Activated T-cell treated with anti-CD3 and anti-CD28 coated beads, Interleukin-2, amount 50 U/mL, for 4 hours (primary cell): ENCODE data around the gene MYO7A. TPM values are rescaled to one million over a fixed set of nuclear protein-coding genes. Genes with fewer than 3 reads are reported as not detected.

Source experiments
- ATAC-seq, 2 donors: fragments of 200-7000 bp; cut with Tn5 transposase; one replicate each; pipeline ENCODE4 v1.10.0; 2021
- DNase-seq: peaks from one replicate; pipeline ENCODE4 v3.0.0-alpha.2; 2020
- H3K27me3 Mint-ChIP-seq: one replicate; pipeline ENCODE4 v1.8.0; 2021; ENCODE audit warnings: low read depth, mixed read lengths
- H3K36me3 Mint-ChIP-seq: one replicate; pipeline ENCODE4 v1.8.0; 2022; ENCODE audit warnings: mixed read lengths; ENCODE audit not compliant: insufficient read depth
- H3K4me1 Mint-ChIP-seq: one replicate; pipeline ENCODE4 v1.8.0; 2021; ENCODE audit warnings: low read depth, mixed read lengths
- H3K4me3 Mint-ChIP-seq: one replicate; pipeline ENCODE4 v1.8.0; 2021; ENCODE audit warnings: mild to moderate bottlenecking, moderate library complexity, mixed read lengths
- H3K9me3 Mint-ChIP-seq: one replicate; pipeline ENCODE4 v1.8.0; 2021; ENCODE audit warnings: mixed read lengths
- total RNA-seq, 3 donors: library from RNA; stranded (reverse); gene quantifications; one replicate each; pipeline ENCODE4 v1.2.1, GENCODE V29; 2021

Gene MYO7A
- total RNA-seq, 3 donors from 2014 or later: 0.14 TPM; not detected in 2

GRCh38 chr11:77188633-77189491 is 60.8 kb downstream of the MYO7A start:
- Mint-ChIP-seq H3K36me3 (no peaks in the 10 kb centered on the region), H3K4me1 (peaks cover 2% of the 10 kb centered on the region), H3K9me3 (no peaks in the 10 kb centered on the region), H3K4me3 (no peak overlapping the region), H3K27me3 (no peaks in the 10 kb centered on the region)
- no peak for DNase-seq
- no peak for ATAC-seq

DNA sequence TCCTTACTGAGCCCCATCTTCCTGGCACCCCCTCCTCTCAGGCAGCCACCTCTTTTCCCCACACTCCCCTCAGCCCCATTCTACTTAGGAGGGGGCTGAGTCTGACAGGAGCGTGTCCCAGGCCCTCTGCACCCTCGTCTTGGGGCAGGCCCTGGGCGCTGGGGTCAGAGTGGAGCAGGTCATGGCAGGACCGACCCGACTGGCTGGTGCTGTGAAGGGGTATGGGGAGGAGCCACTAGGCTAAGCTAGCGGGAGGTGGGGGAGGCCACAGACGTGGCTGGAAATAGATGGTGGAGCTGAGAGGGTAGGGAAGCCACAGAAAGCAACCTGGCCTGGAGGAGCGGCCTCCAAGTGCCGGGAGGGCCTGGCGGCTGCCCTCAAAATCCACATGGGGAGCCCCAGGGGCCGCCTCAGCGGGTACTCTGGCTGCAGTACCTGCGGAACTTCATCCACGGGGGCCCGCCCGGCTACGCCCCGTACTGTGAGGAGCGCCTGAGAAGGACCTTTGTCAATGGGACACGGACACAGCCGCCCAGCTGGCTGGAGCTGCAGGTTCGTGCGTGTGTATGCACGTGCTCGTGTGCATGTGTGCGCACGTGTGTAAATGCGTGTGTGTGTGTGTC is 61.7 kb downstream of the MYO7A start:
- Mint-ChIP-seq H3K36me3 (no peaks in the 10 kb centered on the region), H3K4me3 (no peak overlapping the region), H3K4me1 (peaks cover 2% of the 10 kb centered on the region), H3K9me3 (no peaks in the 10 kb centered on the region), H3K27me3 (no peaks in the 10 kb centered on the region)
- ATAC-seq (no peak), DNase-seq (no peak)

- no peak overlapping the region for H3K4me3 Mint-ChIP-seq
- H3K9me3 Mint-ChIP-seq: no peaks in the 10 kb centered on the region
- ATAC-seq (no peak), DNase-seq (no peak)
- no peaks in the 10 kb centered on the region for H3K36me3 Mint-ChIP-seq
- no peaks in the 10 kb centered on the region for H3K27me3 Mint-ChIP-seq
- H3K4me1 Mint-ChIP-seq: peaks cover 2% of the 10 kb centered on the region
Observed at GRCh38 chr11:77190331-77191075, 62.5 kb downstream of the MYO7A start.

GRCh38 chr11:77191429-77191822 is 63.4 kb downstream of the MYO7A start:
- peaks cover 2% of the 10 kb centered on the region for H3K4me1 Mint-ChIP-seq
- ATAC-seq: no peak

GRCh38 chr11:77191823-77192495 is 63.9 kb downstream of the MYO7A start:
- ATAC-seq (peak; percentile 62 to 84), DNase-seq (peak; percentile 30)
- no peaks in the 10 kb centered on the region for H3K36me3 Mint-ChIP-seq
- no peaks in the 10 kb centered on the region for H3K4me1 Mint-ChIP-seq
- no peaks in the 10 kb centered on the region for H3K9me3 Mint-ChIP-seq
- no peak overlapping the region for H3K4me3 Mint-ChIP-seq
- H3K27me3 Mint-ChIP-seq: peaks cover 2% of the 10 kb centered on the region

More at GRCh38 chr11:77191429-77191822, 63.4 kb downstream of the MYO7A start:
- Mint-ChIP-seq H3K4me3 (no peak overlapping the region), H3K36me3 (no peaks in the 10 kb centered on the region), H3K27me3 (peaks cover 2% of the 10 kb centered on the region), H3K9me3 (no peaks in the 10 kb centered on the region)
- DNase-seq: no peak

GRCh38 chr11:77193167-77193566 is 65.1 kb downstream of the MYO7A start:
- Mint-ChIP-seq H3K27me3 (peaks cover 2% of the 10 kb centered on the region), H3K36me3 (no peaks in the 10 kb centered on the region), H3K4me3 (no peak overlapping the region), H3K9me3 (no peaks in the 10 kb centered on the region), H3K4me1 (no peaks in the 10 kb centered on the region)
- DNase-seq: no peak
- ATAC-seq: no peak

DNA sequence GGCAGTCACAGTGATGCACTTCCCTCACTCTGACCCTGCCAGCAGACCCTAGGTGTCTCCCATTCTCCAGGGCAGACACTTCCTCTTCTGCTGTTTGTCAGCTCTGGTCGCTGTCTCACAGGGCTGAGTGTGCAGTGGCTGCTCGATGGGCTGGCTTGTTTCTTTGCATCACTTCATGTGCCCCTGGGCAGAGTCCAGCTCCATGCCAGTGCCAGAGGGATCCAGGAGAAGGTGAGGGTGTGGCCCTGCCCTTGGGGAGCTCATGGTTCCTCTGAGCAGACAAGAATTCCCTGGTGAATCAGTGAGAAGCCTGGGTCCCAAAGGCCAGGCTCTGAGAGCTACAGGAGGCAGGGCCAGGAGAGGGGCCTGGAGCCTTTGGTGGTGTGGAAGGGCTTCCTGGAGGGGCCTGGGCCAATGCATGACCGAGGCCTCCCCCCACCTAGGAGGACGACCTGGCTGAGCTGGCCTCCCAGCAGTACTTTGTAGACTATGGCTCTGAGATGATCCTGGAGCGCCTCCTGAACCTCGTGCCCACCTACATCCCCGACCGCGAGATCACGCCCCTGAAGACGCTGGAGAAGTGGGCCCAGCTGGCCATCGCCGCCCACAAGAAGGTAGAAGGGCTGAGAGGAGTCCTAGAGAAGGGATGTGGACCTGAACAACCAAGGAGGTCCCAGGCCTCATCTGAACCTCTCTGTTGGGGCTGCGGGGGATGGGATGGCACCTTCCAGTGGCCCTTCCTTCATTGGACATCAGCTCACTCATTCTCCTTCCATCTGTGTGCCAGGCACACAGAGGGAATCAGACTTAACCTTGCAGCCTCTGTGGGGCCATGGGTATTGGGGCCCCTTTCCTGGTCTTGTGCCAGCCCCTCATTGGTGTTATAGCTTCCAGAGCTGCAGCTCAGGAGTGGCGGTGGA is 66.1 kb downstream of the MYO7A start:
- Mint-ChIP-seq H3K36me3 (no peaks in the 10 kb centered on the region), H3K27me3 (peaks cover 2% of the 10 kb centered on the region), H3K4me1 (no peaks in the 10 kb centered on the region), H3K4me3 (no peak overlapping the region), H3K9me3 (no peaks in the 10 kb centered on the region)
- no peak for DNase-seq
- ATAC-seq: no peak

- Mint-ChIP-seq H3K4me3 (no peak overlapping the region), H3K27me3 (peaks cover 2% of the 10 kb centered on the region), H3K9me3 (no peaks in the 10 kb centered on the region), H3K4me1 (no peaks in the 10 kb centered on the region), H3K36me3 (no peaks in the 10 kb centered on the region)
- ATAC-seq (no peak), DNase-seq (no peak)
Observed at GRCh38 chr11:77195071-77195755, 67.2 kb downstream of the MYO7A start.

GRCh38 chr11:77196961-77197360 is 68.9 kb downstream of the MYO7A start:
- DNase-seq (no peak), ATAC-seq (no peak)
- no peaks in the 10 kb centered on the region for H3K4me1 Mint-ChIP-seq
- H3K27me3 Mint-ChIP-seq: peaks cover 2% of the 10 kb centered on the region
- H3K36me3 Mint-ChIP-seq: no peaks in the 10 kb centered on the region
- H3K9me3 Mint-ChIP-seq: no peaks in the 10 kb centered on the region
- H3K4me3 Mint-ChIP-seq: no peak overlapping the region

- Mint-ChIP-seq H3K9me3 (no peaks in the 10 kb centered on the region), H3K36me3 (no peaks in the 10 kb centered on the region), H3K4me1 (no peaks in the 10 kb centered on the region), H3K27me3 (peaks cover 2% of the 10 kb centered on the region), H3K4me3 (no peak overlapping the region)
- DNase-seq: no peak
- ATAC-seq: no peak
Observed at GRCh38 chr11:77197626-77198320, 69.7 kb downstream of the MYO7A start.

DNA sequence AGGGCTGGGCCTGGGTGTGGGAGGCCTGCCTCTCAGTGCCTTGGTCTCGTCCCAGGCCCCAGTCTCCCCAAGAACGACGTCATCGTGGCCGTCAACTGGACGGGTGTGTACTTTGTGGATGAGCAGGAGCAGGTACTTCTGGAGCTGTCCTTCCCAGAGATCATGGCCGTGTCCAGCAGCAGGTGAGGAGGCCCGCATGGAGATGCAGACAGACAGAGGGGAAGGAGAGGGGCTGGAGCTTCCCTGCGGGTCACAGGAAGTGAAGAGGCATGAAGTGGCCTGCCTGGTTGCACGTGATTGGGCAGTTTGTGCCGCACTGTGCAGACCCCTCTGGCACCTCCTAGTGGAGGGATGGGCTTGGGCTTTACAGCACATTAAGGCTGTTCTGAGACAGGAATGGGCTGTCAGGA is 70.4 kb downstream of the MYO7A start:
- H3K9me3 Mint-ChIP-seq: no peaks in the 10 kb centered on the region
- DNase-seq: no peak
- H3K27me3 Mint-ChIP-seq: peaks cover 2% of the 10 kb centered on the region
- peak in 1 of 2 donors; percentile 50 for ATAC-seq
- H3K4me3 Mint-ChIP-seq: no peak overlapping the region
- H3K4me1 Mint-ChIP-seq: no peaks in the 10 kb centered on the region
- no peaks in the 10 kb centered on the region for H3K36me3 Mint-ChIP-seq

DNA sequence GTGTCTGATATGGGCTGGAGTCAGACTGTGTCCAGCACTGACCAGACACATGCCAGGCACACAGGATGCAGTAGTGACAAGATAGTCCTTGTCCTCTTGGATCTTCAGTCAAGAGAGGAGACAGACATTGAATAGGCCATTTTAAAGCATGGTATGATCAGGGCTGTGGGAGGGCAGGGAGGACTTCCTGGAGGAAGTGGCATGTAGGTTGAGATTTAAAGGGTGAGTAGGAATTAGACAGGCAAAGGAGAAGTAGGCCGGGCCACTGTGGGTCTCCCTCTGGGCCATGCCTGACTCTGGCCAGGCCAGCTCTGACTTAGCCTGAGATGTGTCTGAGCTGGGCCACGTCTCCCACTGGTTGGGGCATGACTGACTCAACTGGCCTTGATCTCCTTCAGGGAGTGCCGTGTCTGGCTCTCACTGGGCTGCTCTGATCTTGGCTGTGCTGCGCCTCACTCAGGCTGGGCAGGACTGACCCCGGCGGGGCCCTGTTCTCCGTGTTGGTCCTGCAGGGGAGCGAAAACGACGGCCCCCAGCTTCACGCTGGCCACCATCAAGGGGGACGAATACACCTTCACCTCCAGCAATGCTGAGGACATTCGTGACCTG is 71.2 kb downstream of the MYO7A start:
- Mint-ChIP-seq H3K4me3 (no peak overlapping the region), H3K27me3 (peaks cover 2% of the 10 kb centered on the region), H3K4me1 (no peaks in the 10 kb centered on the region), H3K36me3 (no peaks in the 10 kb centered on the region), H3K9me3 (no peaks in the 10 kb centered on the region)
- ATAC-seq (no peak), DNase-seq (no peak)
